ENCODE results near the gene ABHD17A.

ABHD17A gene

GRCh38 chr19:1847348-1847683, 38.0 kb downstream of the ABHD17A start:
- no peak for TF ChIP-seq CTCF (IDR thresholded peaks at IDR 0.05; ENCODE audit: control extremely low read depth, extremely low read depth, low read depth, missing control alignments)
- POLR2A ChIA-PET: no interaction called here
- DNase-seq (ENCODE audit: extremely low spot score): no peak
- CTCF ChIA-PET: interaction anchor here (1.1 to 2.4 kb wide), 4 partner anchors 9 to 175 kb away, joined by 3 to 21 read pairs (median 5); no protein-coding TSS in a partner anchor

- no peak for DNase-seq (ENCODE audit: extremely low spot score)
- no peak for TF ChIP-seq CTCF (IDR thresholded peaks at IDR 0.05; ENCODE audit: control extremely low read depth, extremely low read depth, low read depth, missing control alignments)
- POLR2A ChIA-PET: no interaction called here
- CTCF ChIA-PET: interaction anchor here (1.0 to 2.4 kb wide), 5 partner anchors 9 to 174 kb away, joined by 3 to 21 read pairs (median 5); no protein-coding TSS in a partner anchor
Observed at GRCh38 chr19:1846517-1847204, 38.6 kb downstream of the ABHD17A start.

- no peak for TF ChIP-seq CTCF (IDR thresholded peaks at IDR 0.05; ENCODE audit: control extremely low read depth, extremely low read depth, low read depth, missing control alignments)
- POLR2A ChIA-PET: no interaction called here
- CTCF ChIA-PET: interaction anchor here (1.0 to 4.6 kb wide), 3 partner anchors 8 to 20 kb away, joined by 3 to 21 read pairs (median 19); no protein-coding TSS in a partner anchor
Observed at GRCh38 chr19:1845642-1846041, 39.7 kb downstream of the ABHD17A start.

GRCh38 chr19:1845125-1845515, 40.2 kb downstream of the ABHD17A start:
- ChIA-PET CTCF (interaction anchor here (4.6 kb wide), 1 partner anchor 19 kb away, joined by 19 read pairs; no protein-coding TSS in a partner anchor), POLR2A (no interaction called here)
- no peak for TF ChIP-seq CTCF (IDR thresholded peaks at IDR 0.05; ENCODE audit: control extremely low read depth, extremely low read depth, low read depth, missing control alignments)
- no peak for DNase-seq (ENCODE audit: extremely low spot score)

More at GRCh38 chr19:1845642-1846041, 39.7 kb downstream of the ABHD17A start:
- no peak for DNase-seq (ENCODE audit: extremely low spot score)

- no peak for TF ChIP-seq CTCF (IDR thresholded peaks at IDR 0.05; ENCODE audit: control extremely low read depth, extremely low read depth, low read depth, missing control alignments)
- DNase-seq (ENCODE audit: extremely low spot score): no peak
- CTCF ChIA-PET: interaction anchor here (4.6 kb wide), 1 partner anchor 19 kb away, joined by 19 read pairs; no protein-coding TSS in a partner anchor
- POLR2A ChIA-PET: no interaction called here
Observed at GRCh38 chr19:1844513-1845124, 40.7 kb downstream of the ABHD17A start.

GRCh38 chr19:1843646-1844394, 41.5 kb downstream of the ABHD17A start:
- no peak for TF ChIP-seq CTCF (IDR thresholded peaks at IDR 0.05; ENCODE audit: control extremely low read depth, extremely low read depth, low read depth, missing control alignments)
- POLR2A ChIA-PET: no interaction called here
- CTCF ChIA-PET: interaction anchor here (1.3 to 4.6 kb wide), 3 partner anchors 18 to 298 kb away, joined by 3 to 19 read pairs (median 4); no protein-coding TSS in a partner anchor
- DNase-seq (ENCODE audit: extremely low spot score): no peak

Measured in GM10248 (cell line).